GM18502 (cell line): ENCODE measurements around the gene DNAJB13.

Experiments used
- ATAC-seq: cut with Tn5 transposase; IDR thresholded peaks from one replicate; pipeline ENCODE4 v1.9.1; 2021; ENCODE audit warnings: mild to moderate bottlenecking; ENCODE audit not compliant: unreplicated experiment, poor library complexity

The DNAJB13 gene

DNA sequence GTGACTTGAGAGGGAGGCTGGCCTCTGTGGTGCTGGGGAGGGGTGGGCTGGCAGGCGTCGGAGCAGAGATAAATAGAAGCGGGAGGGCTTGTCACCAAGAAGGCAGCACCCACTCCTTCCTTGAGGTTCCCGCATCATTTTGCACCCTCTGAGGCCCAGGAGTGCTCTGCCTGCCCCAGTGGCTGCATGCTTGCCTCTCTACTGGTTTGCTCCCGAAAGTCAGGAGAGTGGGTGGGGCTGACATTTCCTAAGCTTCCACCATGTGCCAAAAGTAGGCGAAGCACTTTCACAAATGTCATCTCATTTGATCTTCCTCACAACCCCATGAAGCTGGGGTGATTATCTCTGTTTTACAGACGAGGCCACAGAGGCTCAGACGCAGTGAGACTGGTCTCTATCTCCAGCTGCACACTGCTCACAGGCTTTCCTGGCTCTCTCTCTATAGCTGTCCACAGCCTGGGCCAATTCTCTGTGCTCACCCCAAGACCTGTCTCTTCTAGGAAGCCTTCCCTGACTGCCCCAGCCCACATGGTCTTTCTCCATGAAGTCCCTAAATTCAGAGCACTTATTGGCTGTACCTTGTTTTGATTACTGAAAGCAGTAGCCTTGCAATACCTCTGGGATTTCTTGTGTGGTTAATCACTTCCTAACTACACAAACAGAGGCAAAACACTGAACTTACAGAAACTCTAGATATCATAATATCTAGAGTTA, 60.7 kb downstream of the DNAJB13 start:
- ATAC-seq = peak; percentile 81

DNA sequence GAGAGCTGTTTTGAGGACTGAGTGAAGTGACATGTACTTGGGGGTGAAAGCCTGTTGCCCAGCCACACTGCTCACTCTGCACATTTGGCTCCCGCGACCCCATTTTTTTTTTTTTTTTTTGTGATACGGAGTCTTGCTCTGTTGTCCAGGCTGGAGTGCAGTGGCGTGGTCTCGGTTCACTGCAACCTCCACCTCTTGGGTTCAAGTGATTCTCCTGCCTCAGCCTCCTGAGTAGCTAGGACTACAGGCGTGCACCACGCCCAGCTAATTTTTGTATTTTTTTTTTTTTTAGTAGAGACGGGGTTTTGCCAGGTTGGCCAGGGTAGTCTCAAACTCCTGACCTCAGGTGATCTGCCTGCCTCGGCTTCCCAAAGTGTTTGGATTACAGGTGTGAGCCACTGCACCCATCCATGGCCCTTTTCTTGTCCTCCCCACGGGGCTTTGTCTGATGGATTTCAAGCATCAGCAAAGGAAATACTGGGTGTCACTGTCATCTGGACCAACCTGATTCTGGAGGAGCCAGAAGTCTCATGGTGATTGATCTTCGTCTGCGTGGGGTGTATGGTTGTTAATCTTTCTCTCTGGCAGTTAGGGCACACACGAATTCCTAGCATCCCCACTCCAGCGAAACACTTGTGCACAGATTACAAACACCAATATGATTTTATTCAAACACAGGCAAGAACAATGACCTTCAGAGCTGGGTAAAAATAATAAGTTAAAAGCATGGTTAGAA, 61.4 kb downstream of the DNAJB13 start:
- no peak for ATAC-seq

DNA sequence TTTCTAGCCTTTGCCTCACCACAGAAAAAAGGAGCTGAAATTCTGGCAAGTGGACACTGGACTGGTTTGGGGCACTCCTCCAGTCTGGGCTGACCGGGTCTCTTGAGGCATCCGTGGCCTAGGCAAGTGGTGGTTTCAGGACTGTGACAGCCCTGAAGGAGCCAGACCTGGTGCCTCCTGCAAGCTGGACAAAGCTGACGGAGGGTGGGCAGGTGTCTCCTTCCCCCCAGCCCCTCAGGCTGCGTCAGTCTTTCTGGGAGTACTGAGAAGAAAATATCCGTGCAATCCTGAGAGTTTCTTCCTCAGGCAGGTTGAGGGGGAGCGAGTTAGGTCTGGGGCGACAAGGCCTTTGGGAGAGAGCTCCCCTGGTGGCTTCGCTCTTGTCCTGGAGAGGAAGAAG, 62.3 kb downstream of the DNAJB13 start:
- no peak for ATAC-seq

DNA sequence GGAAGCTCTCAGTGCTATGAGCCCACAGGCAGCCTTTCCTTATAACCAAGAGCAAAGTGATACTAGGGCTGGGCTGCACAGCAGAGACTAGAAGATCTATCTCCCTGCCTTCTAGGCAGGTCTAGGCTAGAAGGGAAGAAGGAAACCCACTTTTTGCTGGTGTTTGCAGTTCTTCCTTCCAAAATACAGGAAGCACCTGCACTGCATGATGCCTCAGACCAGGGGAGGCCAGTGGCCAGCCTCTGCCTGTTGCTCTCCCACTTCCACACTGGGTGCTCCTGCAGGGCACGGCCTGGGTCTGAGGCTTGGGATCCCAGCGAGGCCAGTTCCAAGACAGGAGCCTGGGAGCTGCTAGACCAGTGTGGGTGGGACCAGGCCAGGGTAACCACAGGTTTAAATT, 64.1 kb downstream of the DNAJB13 start:
- no peak for ATAC-seq

DNA sequence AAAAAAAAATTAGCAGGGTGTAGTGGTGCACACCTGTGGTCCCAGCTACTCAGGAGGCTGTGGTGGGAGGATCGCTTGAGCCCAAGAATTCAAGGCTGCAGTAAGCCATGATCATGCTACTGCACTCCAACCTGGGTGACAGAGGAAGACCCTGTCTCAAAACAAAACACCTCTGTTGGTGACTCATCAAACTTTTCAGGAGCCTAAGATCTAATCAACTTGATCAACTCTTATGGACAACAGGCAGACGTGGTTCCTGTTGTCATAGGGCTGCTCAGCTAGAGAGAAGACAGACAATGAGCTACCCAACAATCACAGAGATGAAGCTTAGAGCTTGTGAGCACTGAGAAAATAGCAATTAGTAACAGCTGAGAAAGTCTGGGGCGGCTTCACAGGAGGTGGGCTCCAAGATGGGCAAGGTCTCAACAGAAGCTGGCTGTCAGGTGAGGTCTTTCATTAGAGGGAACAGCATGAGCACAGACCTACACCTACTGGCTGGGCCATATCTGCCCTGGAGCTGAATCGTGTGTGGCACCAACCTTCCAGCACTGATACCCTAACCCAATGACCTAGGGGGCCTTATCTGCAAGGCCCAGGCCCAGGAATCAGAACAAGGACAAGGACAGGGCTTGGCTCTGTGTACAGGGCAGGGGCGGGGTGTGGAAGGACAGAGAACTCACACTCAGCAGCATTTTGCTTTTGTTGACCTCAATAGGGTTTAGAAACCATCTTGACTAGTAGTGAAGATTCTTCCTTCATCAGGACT, 65.3 kb downstream of the DNAJB13 start:
- no peak for ATAC-seq

DNA sequence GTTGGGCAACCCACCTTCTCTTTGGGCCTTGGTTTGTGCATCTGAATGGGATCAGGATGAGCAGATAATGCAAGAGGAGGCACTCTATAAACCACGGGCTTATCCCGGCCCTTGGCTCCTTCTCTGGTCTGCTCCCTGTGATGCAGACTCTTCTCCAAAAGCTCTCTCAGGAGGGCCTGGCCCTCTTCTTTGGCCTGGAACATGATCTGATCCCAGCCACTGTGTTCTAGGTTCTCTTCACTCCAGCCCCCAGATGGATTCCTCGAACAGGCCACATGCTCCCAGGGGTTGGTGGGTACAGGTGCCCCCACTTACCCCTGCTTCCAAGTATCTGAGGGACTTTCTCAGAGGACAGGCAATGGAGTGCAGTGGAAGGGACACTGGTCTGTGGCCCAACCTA, 66.8 kb downstream of the DNAJB13 start:
- ATAC-seq = no peak

DNA sequence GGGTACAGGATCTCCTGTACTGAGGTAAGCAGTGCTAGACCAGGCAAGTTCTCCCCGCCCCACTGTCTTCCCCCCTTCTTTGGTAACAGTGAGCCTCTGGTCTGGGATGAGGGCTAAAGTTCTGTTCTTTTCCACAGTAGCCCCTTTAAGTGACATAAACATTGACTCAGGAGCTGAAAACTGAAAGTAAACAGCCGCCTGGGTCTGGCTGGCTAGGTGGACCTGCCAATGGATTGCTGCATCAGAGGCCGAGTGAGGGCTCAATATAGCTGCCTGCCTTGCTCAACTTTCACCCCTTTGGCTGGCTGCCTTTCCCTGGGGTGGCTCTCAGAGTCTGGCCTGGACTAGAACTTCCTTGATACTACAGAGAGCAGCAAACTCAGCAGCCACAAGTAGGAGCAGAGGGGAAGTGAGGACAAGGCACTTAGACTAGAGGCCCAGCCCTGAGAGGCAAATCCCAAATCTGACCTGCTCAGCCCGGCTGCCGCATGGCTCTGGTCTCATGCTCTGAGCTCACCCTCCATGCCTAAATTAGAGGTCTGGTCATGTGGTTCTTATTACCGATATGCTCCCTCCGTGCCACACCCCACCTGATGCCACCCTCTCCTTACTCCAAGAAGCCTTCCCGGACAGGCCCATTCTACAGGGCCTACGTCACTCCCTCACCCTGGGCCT, 67.6 kb downstream of the DNAJB13 start:
- no peak for ATAC-seq

DNA sequence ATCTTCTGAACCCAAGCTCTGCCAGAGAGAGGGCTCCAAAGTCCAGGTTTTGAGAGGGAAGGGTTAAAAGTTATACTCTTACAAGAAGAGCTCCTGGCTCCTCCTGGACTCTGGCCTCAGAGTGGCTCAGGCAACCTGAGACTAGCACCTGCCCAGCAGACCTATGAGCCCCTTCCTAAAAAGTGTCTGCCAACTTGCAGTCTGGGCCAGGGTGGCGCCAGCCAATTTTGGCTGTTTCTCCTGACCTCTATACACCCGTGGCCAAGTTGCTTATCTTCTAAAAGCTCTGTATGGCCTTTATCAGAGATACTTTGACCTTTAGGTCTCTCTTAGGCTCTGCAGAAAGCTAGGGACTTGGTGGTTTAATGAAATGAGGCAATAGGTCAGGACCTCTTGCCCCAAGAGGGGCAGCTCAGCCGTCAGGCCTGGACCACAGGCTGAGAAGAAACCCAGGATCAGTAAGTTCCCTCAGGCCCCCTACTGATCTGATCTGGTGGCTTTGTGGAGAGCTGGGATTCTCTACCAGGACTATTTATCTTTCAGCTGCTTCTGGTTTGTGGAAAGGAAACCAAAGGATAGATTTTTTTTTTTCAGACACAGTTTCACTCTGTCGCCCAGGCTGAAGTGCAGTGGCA, 68.4 kb downstream of the DNAJB13 start:
- no peak for ATAC-seq

DNA sequence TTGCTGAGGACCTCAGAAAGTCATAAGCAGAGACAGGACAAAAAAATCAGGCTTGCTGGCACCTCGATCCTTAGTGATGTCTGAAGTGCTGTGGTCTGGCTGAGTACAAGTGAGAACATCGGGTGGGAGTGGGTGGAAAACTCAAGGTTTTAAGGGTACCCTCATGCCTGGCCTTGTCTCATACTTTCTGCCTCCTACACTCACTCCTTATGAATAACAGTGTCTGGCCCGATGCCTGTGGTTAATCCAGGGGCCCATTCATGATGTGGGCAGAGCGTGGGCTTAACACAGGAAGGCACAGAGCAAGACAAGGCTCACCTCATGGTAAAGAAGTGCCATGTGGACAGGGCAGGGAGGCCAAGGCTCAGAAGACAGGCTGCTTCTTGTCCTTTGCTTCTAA, 69.0 kb downstream of the DNAJB13 start:
- ATAC-seq = no peak
